ENCODE measurements around the gene MOG.

The MOG gene

GRCh38 chr6:29630315-29630714 lies 26.6 kb upstream of the MOG start:
- DNase-seq (ENCODE audit: low read depth) = no peak
- no peak for TF ChIP-seq CTCF (conservative IDR thresholded peaks at IDR 0.05; ENCODE audit: low read depth, low read length)
- no peak overlapping the region for H3K4me3 ChIP-seq (ENCODE audit: low read depth, low read length)

- peak overlapping the region; percentile 19 for H3K4me3 ChIP-seq (ENCODE audit: low read depth, low read length)
- no peak for DNase-seq (ENCODE audit: low read depth)
- TF ChIP-seq CTCF (conservative IDR thresholded peaks at IDR 0.05; ENCODE audit: low read depth, low read length) = no peak
Measured at GRCh38 chr6:29631209-29631810, 25.6 kb upstream of the MOG start.

- no peak for TF ChIP-seq CTCF (conservative IDR thresholded peaks at IDR 0.05; ENCODE audit: low read depth, low read length)
- peak; percentile 51 for DNase-seq (ENCODE audit: low read depth)
- peak overlapping the region; percentile 74 for H3K4me3 ChIP-seq (ENCODE audit: low read depth, low read length)
Measured at GRCh38 chr6:29631860-29632731, 24.8 kb upstream of the MOG start.

DNA sequence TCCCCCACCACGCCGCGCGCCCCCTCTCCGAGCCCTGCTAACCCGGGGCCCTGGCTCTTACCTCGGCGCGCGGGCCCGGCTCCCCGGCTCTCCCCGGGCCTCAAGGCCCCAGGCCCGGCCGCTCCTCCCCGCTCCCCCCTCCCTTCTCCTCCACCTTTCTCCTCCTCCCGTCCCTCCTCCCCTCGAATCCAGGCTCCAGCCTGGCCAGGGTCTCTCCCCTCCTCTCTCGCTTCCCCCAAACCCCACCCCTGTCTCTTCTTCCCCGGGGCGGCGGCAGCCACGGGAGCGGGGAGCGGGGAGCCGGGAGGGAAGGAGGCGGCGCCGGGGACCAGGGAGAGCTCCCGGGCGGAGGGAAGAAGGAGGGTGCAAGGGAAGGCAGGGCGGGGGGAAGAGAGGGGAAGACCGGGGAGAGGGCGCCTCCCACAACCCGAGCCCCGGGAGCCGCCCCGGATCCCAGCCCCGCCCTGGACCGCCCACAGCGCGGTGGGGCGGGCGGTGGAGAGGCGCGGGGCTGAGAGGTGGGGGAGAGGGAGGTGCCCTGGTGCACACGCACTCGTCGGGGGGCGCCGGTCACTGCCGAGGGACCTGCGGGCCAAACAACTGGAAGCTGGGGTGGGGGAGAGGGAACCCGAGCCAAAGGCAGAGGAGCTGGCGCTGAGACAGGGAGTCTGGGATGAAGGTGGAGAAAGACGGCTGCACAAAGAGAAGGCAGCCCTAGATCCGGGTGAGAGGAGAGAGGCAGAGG lies 23.9 kb upstream of the MOG start, which contains the start of gene GABBR1:
Gene GABBR1, minus strand, starts transcription at position 395 of the 745 bp plus-strand sequence. CDS start 798 bp downstream, outside the sequence.
- DNase-seq (ENCODE audit: low read depth) = peak; percentile 87
- H3K4me3 ChIP-seq (ENCODE audit: low read depth, low read length) = peak within 1 kb of the TSS; percentile 74
- TF ChIP-seq CTCF (conservative IDR thresholded peaks at IDR 0.05; ENCODE audit: low read depth, low read length) = no peak

- peak overlapping the region; percentile 74 for H3K4me3 ChIP-seq (ENCODE audit: low read depth, low read length)
Measured at GRCh38 chr6:29633534-29633905, 23.4 kb upstream of the MOG start.

DNA sequence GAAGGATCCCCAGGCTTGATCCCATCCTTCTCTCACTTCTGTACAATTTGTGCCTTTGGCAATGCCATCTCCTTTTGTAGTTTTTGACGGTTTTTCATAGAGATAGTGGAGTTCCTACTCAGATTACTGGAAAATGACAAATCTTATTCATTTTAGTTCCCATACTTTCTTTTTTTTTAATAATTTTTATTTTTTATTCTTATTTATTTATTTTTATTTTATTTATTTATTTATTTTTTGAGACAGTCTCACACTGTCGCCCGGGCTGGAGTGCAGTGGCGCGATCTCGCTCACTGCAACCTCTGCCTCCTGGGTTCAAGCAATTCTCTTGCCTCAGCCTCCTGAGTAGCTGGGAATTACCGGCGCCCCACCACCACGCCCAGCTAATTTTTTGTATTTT lies 19.6 kb upstream of the MOG start:
- TF ChIP-seq CTCF (conservative IDR thresholded peaks at IDR 0.05; ENCODE audit: low read depth, low read length) = no peak
- DNase-seq (ENCODE audit: low read depth) = no peak
- H3K4me3 ChIP-seq (ENCODE audit: low read depth, low read length) = no peak overlapping the region

More at GRCh38 chr6:29633534-29633905, 23.4 kb upstream of the MOG start:
- DNase-seq (ENCODE audit: low read depth) = peak; percentile 33
- no peak for TF ChIP-seq CTCF (conservative IDR thresholded peaks at IDR 0.05; ENCODE audit: low read depth, low read length)
